Neural cell (in vitro differentiated cells): Measurements from ENCODE around the gene KLHL11.

Experiments
- CTCF ChIP-seq: fragments of 450-650 bp; IDR thresholded peaks from 2 replicates; pipeline ENCODE4 v1.5.1; 2014; ENCODE audit warnings: antibody characterized with exemption, mild to moderate bottlenecking, moderate library complexity; ENCODE audit not compliant: poor library complexity, severe bottlenecking
- EP300 ChIP-seq: fragments of 450-650 bp; conservative IDR thresholded peaks from 2 replicates; pipeline ENCODE4 v1.6.1; 2014; ENCODE audit warnings: antibody characterized with exemption, mild to moderate bottlenecking, moderate library complexity; ENCODE audit not compliant: poor library complexity, severe bottlenecking
- EZH2 ChIP-seq: fragments of 200-600, 300-800 bp; shearing (Covaris generic), sonication (generic); IDR thresholded peaks from 2 replicates; pipeline ENCODE4 v1.6.1; 2014; ENCODE audit warnings: antibody characterized with exemption, low read length, borderline replicate concordance, mild to moderate bottlenecking; ENCODE audit not compliant: insufficient read depth, poor library complexity, severe bottlenecking
- POLR2AphosphoS5 ChIP-seq: IDR thresholded peaks from 2 replicates; pipeline ENCODE4 v1.6.1; 2012
- RAD21 ChIP-seq: fragments of 450-650 bp; conservative IDR thresholded peaks from 2 replicates; pipeline ENCODE4 v1.6.1; 2014; ENCODE audit warnings: antibody characterized with exemption, mild to moderate bottlenecking, moderate library complexity
- REST ChIP-seq: IDR thresholded peaks from 2 replicates; pipeline ENCODE4 v1.6.1; 2012; ENCODE audit warnings: borderline replicate concordance
- TAF1 ChIP-seq: IDR thresholded peaks from 2 replicates; pipeline ENCODE4 v1.6.1; 2012; ENCODE audit warnings: low read depth

- TF ChIP-seq CTCF: no peak
- TF ChIP-seq POLR2AphosphoS5: no peak
- no peak for TF ChIP-seq EP300
- no peak for TF ChIP-seq EZH2
- no peak for TF ChIP-seq TAF1
- TF ChIP-seq RAD21: no peak
- TF ChIP-seq REST: no peak
These were observed 29.6 kb upstream of the KLHL11 start for GRCh38 chr17:41894791-41895331.
